ENCODE results near the gene RRAS. TPM values are rescaled to one million over a fixed set of nuclear protein-coding genes. Genes with fewer than 3 reads are reported as not detected.

Gene RRAS
- total and polyA plus RNA-seq, 2 of the 4 experiments (the other 2 are of a cell fraction), result 50.2 to 241 TPM

DNA sequence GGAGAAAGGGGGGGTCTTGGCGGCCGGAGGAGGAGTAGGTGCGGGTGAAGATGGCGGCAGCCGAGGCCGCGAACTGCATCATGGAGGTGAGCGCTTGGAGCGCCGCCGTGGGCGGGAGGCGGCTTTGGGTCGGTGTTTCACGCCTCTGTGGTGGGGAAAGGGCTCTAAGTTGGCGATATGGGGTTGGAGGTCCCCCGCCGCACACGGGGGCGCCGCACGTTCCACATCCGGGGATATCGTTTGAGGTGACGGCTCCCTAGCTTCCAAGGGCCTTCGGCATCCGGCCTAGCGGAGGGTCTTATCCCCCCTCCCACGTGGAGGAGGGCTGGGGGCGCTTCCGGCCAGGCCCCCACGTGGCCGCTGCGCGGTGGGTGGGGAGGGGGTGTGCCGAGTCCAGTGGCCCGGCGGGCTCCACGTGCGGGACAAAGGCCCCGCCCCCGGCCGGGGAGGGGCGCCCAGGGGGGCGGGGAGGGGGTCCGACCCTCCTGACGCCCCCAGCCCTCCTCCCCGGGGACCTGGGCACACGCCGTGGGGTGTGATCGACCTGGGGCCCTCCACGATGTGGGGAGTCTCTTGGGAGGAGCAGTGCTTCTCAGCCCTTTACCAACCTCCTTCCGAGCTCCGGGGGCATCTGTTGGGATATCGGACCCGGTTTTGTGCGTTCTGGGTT is 37.4 kb upstream of the RRAS start, which contains the start of gene PRMT1:
Gene PRMT1, plus strand, starts transcription at position 41 of the 670 bp plus-strand sequence. Its CDS starts 10 bp downstream, at position 51.
- intact Hi-C loops (cut with micrococcal nuclease), result loop anchor here (2.0 to 5.0 kb wide), 2 partner anchors 37 to 85 kb away; partner anchors contain the start of genes PRR12 and RRAS
- H4K91ac ChIP-seq (ENCODE audit: insufficient read depth, low read depth, low read length), result peak within 1 kb of the TSS; percentile 99
- dilution Hi-C loops (cut with HindIII; ENCODE audit: low sequenced_read_pairs, unreplicated experiment), result no loop called here
- in situ Hi-C loops (cut with MboI; ENCODE audit: low sequenced_read_pairs), result no loop called here
- peaks cover 3% of the 10 kb centered on the region; the same call in 1 of the 2 replicates for H3K9me1 ChIP-seq (ENCODE audit: insufficient read depth, low read length)
- H4K20me1 ChIP-seq (ENCODE audit: insufficient read depth, low read length), result peaks cover 45% of the 10 kb centered on the region
- peak within 1 kb of the TSS; percentile 93 for H2BK5ac ChIP-seq (ENCODE audit: low read depth, low read length, poor library complexity, severe bottlenecking)
- peak; percentile 99 for TF ChIP-seq MXI1 (IDR thresholded peaks at IDR 0.05; ENCODE audit: borderline replicate concordance, low read depth, low read length)
- TF ChIP-seq, protein P1, sequence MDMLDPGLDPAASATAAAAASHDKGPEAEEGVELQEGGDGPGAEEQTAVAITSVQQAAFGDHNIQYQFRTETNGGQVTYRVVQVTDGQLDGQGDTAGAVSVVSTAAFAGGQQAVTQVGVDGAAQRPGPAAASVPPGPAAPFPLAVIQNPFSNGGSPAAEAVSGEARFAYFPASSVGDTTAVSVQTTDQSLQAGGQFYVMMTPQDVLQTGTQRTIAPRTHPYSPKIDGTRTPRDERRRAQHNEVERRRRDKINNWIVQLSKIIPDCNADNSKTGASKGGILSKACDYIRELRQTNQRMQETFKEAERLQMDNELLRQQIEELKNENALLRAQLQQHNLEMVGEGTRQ (IDR thresholded peaks at IDR 0.05; ENCODE audit: low read depth, low read length), result peak; percentile 82
- peak; percentile 96 for TF ChIP-seq POLR2A (IDR thresholded peaks at IDR 0.05; ENCODE audit: low read depth, low read length)
- TF ChIP-seq CHD1 (IDR thresholded peaks at IDR 0.05; ENCODE audit: low read depth, low read length), result no peak
- TF ChIP-seq, protein P2, sequence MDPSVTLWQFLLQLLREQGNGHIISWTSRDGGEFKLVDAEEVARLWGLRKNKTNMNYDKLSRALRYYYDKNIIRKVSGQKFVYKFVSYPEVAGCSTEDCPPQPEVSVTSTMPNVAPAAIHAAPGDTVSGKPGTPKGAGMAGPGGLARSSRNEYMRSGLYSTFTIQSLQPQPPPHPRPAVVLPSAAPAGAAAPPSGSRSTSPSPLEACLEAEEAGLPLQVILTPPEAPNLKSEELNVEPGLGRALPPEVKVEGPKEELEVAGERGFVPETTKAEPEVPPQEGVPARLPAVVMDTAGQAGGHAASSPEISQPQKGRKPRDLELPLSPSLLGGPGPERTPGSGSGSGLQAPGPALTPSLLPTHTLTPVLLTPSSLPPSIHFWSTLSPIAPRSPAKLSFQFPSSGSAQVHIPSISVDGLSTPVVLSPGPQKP (IDR thresholded peaks at IDR 0.05; ENCODE audit: borderline replicate concordance, low read depth, low read length), result no peak
- TF ChIP-seq MAZ (IDR thresholded peaks at IDR 0.05; ENCODE audit: borderline replicate concordance, low read depth, low read length), result peak; percentile 10; the same call in 1 of the 2 replicates
- peak; percentile 26; the same call in 1 of the 2 replicates for TF ChIP-seq BHLHE40 (IDR thresholded peaks at IDR 0.05; ENCODE audit: low read depth, low read length)
- peak within 1 kb of the TSS; percentile 99 for H2BK20ac ChIP-seq (ENCODE audit: low read depth, low read length)
- CTCF ChIA-PET, result no interaction called here
- peak within 1 kb of the TSS; percentile 85 to 100 for H4K8ac ChIP-seq (ENCODE audit: low read depth in 2 of 2, low read length in 2 of 2)
- POLR2A ChIA-PET (ENCODE audit: unreplicated experiment), result interaction anchor here (0.8 to 1.4 kb wide), 2 partner anchors 13 to 37 kb away, joined by 6 to 8 read pairs; partner anchors contain the start of gene CPT1C
- peak within 1 kb of the TSS; percentile 100 for H3K14ac ChIP-seq (replicated peaks; ENCODE audit: low read depth, low read length)
- peak within 1 kb of the TSS; percentile 100 for H3K23ac ChIP-seq (ENCODE audit: low read depth, low read length)
- peak within 1 kb of the TSS; percentile 97 for H2AK5ac ChIP-seq (ENCODE audit: low read depth, low read length)
- 0% methylated on average over 3 of the region's 57 CpGs; no CpG with 5 or more reads in 1 of the 2 experiments for WGBS, 2 experiments (ENCODE audit: extremely low coverage in 2 of 2, insufficient read length in 1 of 2)
- H3K27ac ChIP-seq (ENCODE audit: insufficient read depth, low read length), result peak within 1 kb of the TSS; percentile 91
- peak within 1 kb of the TSS; percentile 97 for H3K4me2 ChIP-seq (ENCODE audit: low read depth, low read length)
- BruUV-seq (replicated peaks), result no TSS peak
- peak; percentile 13 for ATAC-seq (ENCODE audit: low read depth)
- H2AFZ ChIP-seq (replicated peaks; ENCODE audit: low read length, poor library complexity), result peak within 1 kb of the TSS; percentile 98
- peak within 1 kb of the TSS; percentile 100 for H2BK15ac ChIP-seq (ENCODE audit: low read depth, low read length)
- peak within 1 kb of the TSS; percentile 99 for H3K4ac ChIP-seq (ENCODE audit: low read depth, low read length)
- H4K5ac ChIP-seq (ENCODE audit: low read depth, low read length), result peak within 1 kb of the TSS; percentile 90
- no peaks in the 10 kb centered on the region for H3K9me3 ChIP-seq (ENCODE audit: control insufficient read depth, insufficient read depth, low read length)
- peak within 1 kb of the TSS; percentile 77 for H3K4me3 ChIP-seq (ENCODE audit: insufficient read depth, low read depth, low read length)
- H3K56ac ChIP-seq (ENCODE audit: extremely low read depth, insufficient read depth, low read length), result peak within 1 kb of the TSS; percentile 100
- H3K4me1 ChIP-seq (ENCODE audit: control insufficient read depth, insufficient read depth, low read length), result peaks cover 13% of the 10 kb centered on the region
- H2AK9ac ChIP-seq (replicated peaks; ENCODE audit: low read depth, low read length, poor library complexity), result peak within 1 kb of the TSS; percentile 99
- no peaks in the 10 kb centered on the region for H3K27me3 ChIP-seq (ENCODE audit: control insufficient read depth, insufficient read depth, low read length)
- no peak for DNase-seq
- peaks cover 7 to 50% of the 10 kb centered on the region in 2 experiments for H3K79me1 ChIP-seq (ENCODE audit: low read depth in 1 of 2, low read length in 2 of 2)
- peak within 1 kb of the TSS; percentile 100 for H2BK120ac ChIP-seq (ENCODE audit: low read depth, low read length)
- H3K18ac ChIP-seq (ENCODE audit: low read depth, low read length), result peak within 1 kb of the TSS; percentile 96
- peaks cover 8% of the 10 kb centered on the region for H3K36me3 ChIP-seq (ENCODE audit: control insufficient read depth, insufficient read depth, low read length)
- H3K9ac ChIP-seq (ENCODE audit: low read depth, low read length), result peak within 1 kb of the TSS; percentile 93

All from IMR-90 (cell line).